ENCODE measurements around the gene SLC12A5.

GRCh38 chr20:46006964-46007363 is 22.1 kb upstream of the SLC12A5 start:
- TF ChIP-seq CTCF (conservative IDR thresholded peaks at IDR 0.05) = no peak
- TF ChIP-seq ZFX (IDR thresholded peaks at IDR 0.05) = no peak

Measured in C4-2B (cell line).